H9 (cell line): ENCODE measurements around the gene TLK2. TPM values are rescaled to one million over a fixed set of nuclear protein-coding genes. Genes with fewer than 3 reads are reported as not detected.
"Not testable (repeated sequence)": the region's sequence is repeated elsewhere in the genome, so short reads cannot be mapped to it uniquely, and the experiment has no call there.

ENCODE experiments used
- DNase-seq: peaks from one replicate; pipeline ENCODE4 v3.0.0-alpha.2; 2017
- H2AFZ ChIP-seq: one replicate; pipeline ENCODE4 v1.6.1; 2013; ENCODE audit warnings: mild to moderate bottlenecking, low read length, control low read depth, moderate library complexity
- H2AK5ac ChIP-seq: 2 replicates; pipeline ENCODE4 v1.6.1; 2013; ENCODE audit warnings: low read length, control low read depth, mixed read lengths; ENCODE audit not compliant: insufficient read length
- H2BK120ac ChIP-seq: one replicate; pipeline ENCODE4 v1.6.1; 2013; ENCODE audit warnings: low read depth, mild to moderate bottlenecking, low read length, control low read depth, inconsistent platforms; ENCODE audit not compliant: poor library complexity, severe bottlenecking
- H2BK12ac ChIP-seq: 2 replicates; pipeline ENCODE4 v1.6.1; 2013; ENCODE audit warnings: low read length, control low read depth, mixed read lengths, low read depth; ENCODE audit not compliant: insufficient read length
- H2BK15ac ChIP-seq: 2 replicates; pipeline ENCODE4 v1.6.1; 2013; ENCODE audit warnings: low read depth, low read length, control low read depth
- H2BK20ac ChIP-seq: one replicate; pipeline ENCODE4 v1.6.1; 2013; ENCODE audit warnings: low read depth, mild to moderate bottlenecking, low read length, control low read depth, inconsistent platforms; ENCODE audit not compliant: poor library complexity, severe bottlenecking
- H2BK5ac ChIP-seq: 2 replicates; pipeline ENCODE4 v1.6.1; 2013; ENCODE audit warnings: low read length, control low read depth, mixed read lengths; ENCODE audit not compliant: insufficient read length
- H3K14ac ChIP-seq: 2 replicates; pipeline ENCODE4 v1.6.1; 2013; ENCODE audit warnings: low read length, control low read depth; ENCODE audit not compliant: insufficient read depth
- H3K18ac ChIP-seq: 2 replicates; pipeline ENCODE4 v1.6.1; 2013; ENCODE audit warnings: low read depth, mild to moderate bottlenecking, mixed read lengths, low read length, control low read depth; ENCODE audit not compliant: insufficient read length
- H3K23ac ChIP-seq: 2 replicates; pipeline ENCODE4 v1.6.1; 2013; ENCODE audit warnings: low read length, control low read depth, mixed read lengths, low read depth; ENCODE audit not compliant: insufficient read length
- H3K23me2 ChIP-seq: 2 replicates; pipeline ENCODE4 v1.6.1; 2013; ENCODE audit warnings: low read depth, mild to moderate bottlenecking, mixed read lengths, low read length, control low read depth; ENCODE audit not compliant: insufficient read length, poor library complexity, severe bottlenecking
- H3K27ac ChIP-seq: 2 replicates; pipeline ENCODE4 v1.5.1; 2013; ENCODE audit warnings: low read length, control low read depth, mixed read lengths, low read depth; ENCODE audit not compliant: insufficient read length
- H3K27me3 ChIP-seq: 2 replicates; pipeline ENCODE4 v1.6.1; 2013; ENCODE audit warnings: low read length, control low read depth, inconsistent platforms; ENCODE audit not compliant: insufficient read depth
- H3K4ac ChIP-seq: 2 replicates; pipeline ENCODE4 v1.6.1; 2013; ENCODE audit warnings: low read depth, mild to moderate bottlenecking, control low read depth, inconsistent platforms, low read length, moderate library complexity
- H3K4me1 ChIP-seq: 2 replicates; pipeline ENCODE4 v1.6.1; 2013; ENCODE audit warnings: low read length, control low read depth, inconsistent platforms; ENCODE audit not compliant: insufficient read depth
- H3K4me2 ChIP-seq: 2 replicates; pipeline ENCODE4 v1.6.1; 2013; ENCODE audit warnings: low read length, control low read depth, mixed read lengths; ENCODE audit not compliant: insufficient read length, insufficient read depth
- H3K56ac ChIP-seq: 2 replicates; pipeline ENCODE4 v1.6.1; 2013; ENCODE audit warnings: low read depth, mild to moderate bottlenecking, mixed read lengths, low read length, control low read depth; ENCODE audit not compliant: insufficient read length
- H3K79me1 ChIP-seq: 2 replicates; pipeline ENCODE4 v1.6.1; 2013; ENCODE audit warnings: low read depth, mild to moderate bottlenecking, moderate library complexity, low read length, control low read depth, inconsistent platforms; ENCODE audit not compliant: insufficient read depth, poor library complexity, severe bottlenecking
- H3K79me2 ChIP-seq: 2 replicates; pipeline ENCODE4 v1.6.1; 2013; ENCODE audit warnings: low read length, control low read depth, inconsistent platforms; ENCODE audit not compliant: insufficient read depth
- H3K9ac ChIP-seq: 2 replicates; pipeline ENCODE4 v1.6.1; 2013; ENCODE audit warnings: low read length, control low read depth, mixed read lengths; ENCODE audit not compliant: insufficient read length; ENCODE audit errors: extremely low read depth
- H3K9me3 ChIP-seq: one replicate; pipeline ENCODE4 v1.6.1; 2013; ENCODE audit warnings: low read depth, low read length, inconsistent platforms; ENCODE audit not compliant: control insufficient read depth
- H3T11ph ChIP-seq: one replicate; pipeline ENCODE4 v1.6.1; 2013; ENCODE audit warnings: mild to moderate bottlenecking, low read length, control low read depth, inconsistent platforms
- H4K20me1 ChIP-seq: one replicate; pipeline ENCODE4 v1.6.1; 2013; ENCODE audit not compliant: control insufficient read depth, insufficient read length, insufficient read depth
- H4K5ac ChIP-seq: 2 replicates; pipeline ENCODE4 v1.6.1; 2013; ENCODE audit warnings: low read depth, mild to moderate bottlenecking, mixed read lengths, low read length, control low read depth; ENCODE audit not compliant: insufficient read length
- H4K8ac ChIP-seq: replicated peaks from 2 replicates; pipeline ENCODE4 v1.6.1; 2013; ENCODE audit warnings: low read length, control low read depth, mixed read lengths, low read depth; ENCODE audit not compliant: insufficient read length
- H4K91ac ChIP-seq: 2 replicates; pipeline ENCODE4 v1.6.1; 2013; ENCODE audit warnings: low read depth, mild to moderate bottlenecking, moderate library complexity, mixed read lengths, low read length, control low read depth; ENCODE audit not compliant: insufficient read length
- H3K27ac Mint-ChIP-seq, 3 experiments: 2 replicates in 2 of 3; 3 replicates in 1 of 3; pipeline ENCODE4 v1.8.0; 2020 to 2021; ENCODE audit warnings: mixed read lengths in 3 of 3, mild to moderate bottlenecking in 1 of 3, moderate library complexity in 1 of 3
- H3K27me3 Mint-ChIP-seq: 2 replicates; pipeline ENCODE4 v1.8.0; 2021; ENCODE audit warnings: low read depth, mild to moderate bottlenecking, moderate library complexity, mixed read lengths
- H3K36me3 Mint-ChIP-seq, 3 experiments: 2 replicates in 2 of 3; 3 replicates in 1 of 3; pipeline ENCODE4 v1.8.0; 2020 to 2021; ENCODE audit warnings: low read depth in 3 of 3, mixed read lengths in 3 of 3; ENCODE audit not compliant: insufficient read depth in 1 of 3
- H3K4me1 Mint-ChIP-seq, 2 experiments: 2 replicates each; pipeline ENCODE4 v1.8.0; 2020; ENCODE audit warnings: mixed read lengths in 2 of 2
- H3K4me3 Mint-ChIP-seq, 2 experiments: 2 replicates in 1 of 2; 3 replicates in 1 of 2; pipeline ENCODE4 v1.8.0; 2020 to 2021; ENCODE audit warnings: mild to moderate bottlenecking in 2 of 2, mixed read lengths in 2 of 2, moderate library complexity in 1 of 2
- H3K9me3 Mint-ChIP-seq, 2 experiments: 2 replicates in 1 of 2; 3 replicates in 1 of 2; pipeline ENCODE4 v1.8.0; 2020; ENCODE audit warnings: mild to moderate bottlenecking in 2 of 2, mixed read lengths in 2 of 2, moderate library complexity in 1 of 2
- CTCF ChIP-seq: fragments of 200-600 bp; sonication (generic); conservative IDR thresholded peaks from 3 replicates; pipeline ENCODE4 v1.8.0; 2021; ENCODE audit warnings: antibody characterized with exemption, mild to moderate bottlenecking
- WGBS: extraction: QIAGEN DNeasy Blood & Tissue Kit; methylation state at CpG from one replicate; pipeline ENCODE4 v1.1.7; 2013; ENCODE audit warnings: missing lambda C conversion rate, low lambda C conversion rate, mixed read lengths; ENCODE audit not compliant: insufficient read length; ENCODE audit errors: extremely low coverage; 5-methylcytosine and 5-hydroxymethylcytosine counted together
- total RNA-seq: library from RNA; stranded (reverse); gene quantifications from 2 replicates; pipeline ENCODE4 v1.2.1, GENCODE V29; 2021

Gene TLK2
- total RNA-seq, 1 experiment from 2014 or later = 63.7 TPM

- Histone ChIP-seq H2AFZ (no peak overlapping the region), H3K9ac (no peak overlapping the region), H2BK120ac (no peak overlapping the region), H3K14ac (no peak overlapping the region), H3K27me3 (no peaks in the 10 kb centered on the region), H3K4ac (no peak overlapping the region), H3K56ac (no peak overlapping the region), H3K79me2 (no peaks in the 10 kb centered on the region), H2BK20ac (no peak overlapping the region), H4K8ac (no peak overlapping the region), H3K23me2 (no peaks in the 10 kb centered on the region), H2AK5ac (no peak overlapping the region), H3K23ac (no peak overlapping the region), H3K18ac (no peak overlapping the region), H2BK12ac (no peak overlapping the region), H4K91ac (no peak overlapping the region), H3K4me1 (no peaks in the 10 kb centered on the region), H3K4me2 (no peak overlapping the region), H2BK15ac (no peak overlapping the region), H4K20me1 (no peaks in the 10 kb centered on the region), H3K79me1 (no peaks in the 10 kb centered on the region), H2BK5ac (no peak overlapping the region), H3K27ac (no peak overlapping the region), H3T11ph (no peak overlapping the region), H3K9me3 (no peaks in the 10 kb centered on the region), H4K5ac (no peak overlapping the region)
- peaks cover 34 to 71% (median 65%) of the 10 kb centered on the region in 3 experiments for H3K36me3 Mint-ChIP-seq
- no peaks in the 10 kb centered on the region for H3K27me3 Mint-ChIP-seq
- no peak for TF ChIP-seq CTCF
- no peak overlapping the region for H3K27ac Mint-ChIP-seq
- H3K9me3 Mint-ChIP-seq = no peaks in the 10 kb centered on the region
- H3K4me1 Mint-ChIP-seq = no peaks in the 10 kb centered on the region
- no peak for DNase-seq
- no CpG with 5 or more reads among the region's 4 CpGs for WGBS
- H3K4me3 Mint-ChIP-seq = no peak overlapping the region
Measured at GRCh38 chr17:62444063-62444462, 34.6 kb upstream of the TLK2 start.

GRCh38 chr17:62445791-62446190, 32.8 kb upstream of the TLK2 start:
- H3K4me2 ChIP-seq, H3K14ac ChIP-seq, H3K27me3 Mint-ChIP-seq, H3K27me3 ChIP-seq, H2BK20ac ChIP-seq, H3K4me1 ChIP-seq, H3K23ac ChIP-seq, H2BK5ac ChIP-seq, H3K9me3 Mint-ChIP-seq, H2BK12ac ChIP-seq, DNase-seq, H4K91ac ChIP-seq, H2AFZ ChIP-seq, H3K9ac ChIP-seq, H2BK120ac ChIP-seq, H3K27ac ChIP-seq, H2BK15ac ChIP-seq, H3K23me2 ChIP-seq, H4K8ac ChIP-seq, H3K4ac ChIP-seq, H2AK5ac ChIP-seq, H3T11ph ChIP-seq, H3K18ac ChIP-seq, H4K5ac ChIP-seq, H3K4me3 Mint-ChIP-seq, H3K56ac ChIP-seq, H3K79me1 ChIP-seq, H4K20me1 ChIP-seq, H3K27ac Mint-ChIP-seq, H3K79me2 ChIP-seq, H3K9me3 ChIP-seq, H3K4me1 Mint-ChIP-seq: not testable (repeated sequence)
- peaks cover 31 to 66% (median 57%) of the 10 kb centered on the region in 3 experiments; a peak in 6 of 7 replicates for H3K36me3 Mint-ChIP-seq
- WGBS = no CpG with 5 or more reads among the region's 4 CpGs
